Right hindlimb (tissue), 1 donor: ENCODE results near the gene MGME1.

Experiments used
- DNase-seq: peaks from one replicate; pipeline ENCODE4 v3.0.0-alpha.2; 2018

Gene MGME1

GRCh38 chr20:17940224-17940971 is 28.4 kb upstream of the MGME1 start:
- DNase-seq: peak; percentile 35

- DNase-seq: no peak
Measured at GRCh38 chr20:17941087-17941825, 27.6 kb upstream of the MGME1 start.

- no peak for DNase-seq
Measured at GRCh38 chr20:17941826-17942196, 27.0 kb upstream of the MGME1 start.

GRCh38 chr20:17943343-17943742 is 25.5 kb upstream of the MGME1 start:
- DNase-seq: no peak

- DNase-seq: no peak
Measured at GRCh38 chr20:17944854-17945474, 23.9 kb upstream of the MGME1 start.

- DNase-seq: no peak
Measured at GRCh38 chr20:17946040-17946439, 22.8 kb upstream of the MGME1 start.

- no peak for DNase-seq
Measured at GRCh38 chr20:17946572-17947473, 22.0 kb upstream of the MGME1 start.

GRCh38 chr20:17947474-17947815 is 21.4 kb upstream of the MGME1 start:
- no peak for DNase-seq

- no peak for DNase-seq
Measured at GRCh38 chr20:17948442-17948841, 20.4 kb upstream of the MGME1 start.

- no peak for DNase-seq
Measured at GRCh38 chr20:17949899-17950298, 18.9 kb upstream of the MGME1 start.

GRCh38 chr20:17950670-17951069 is 18.1 kb upstream of the MGME1 start:
- no peak for DNase-seq

GRCh38 chr20:17951323-17951722 is 17.5 kb upstream of the MGME1 start:
- DNase-seq: no peak

- no peak for DNase-seq
Measured at GRCh38 chr20:17952692-17953684, 15.8 kb upstream of the MGME1 start.

- DNase-seq: no peak
Measured at GRCh38 chr20:17953935-17954334, 14.9 kb upstream of the MGME1 start.

GRCh38 chr20:17955302-17955701 is 13.5 kb upstream of the MGME1 start:
- no peak for DNase-seq

- DNase-seq: no peak
Measured at GRCh38 chr20:17956099-17956685, 12.6 kb upstream of the MGME1 start.

- no peak for DNase-seq
Measured at GRCh38 chr20:17957505-17958363, 11.1 kb upstream of the MGME1 start.

- DNase-seq: no peak
Measured at GRCh38 chr20:17958373-17959256, 10.2 kb upstream of the MGME1 start.

- no peak for DNase-seq
Measured at GRCh38 chr20:17959257-17959627, 9.6 kb upstream of the MGME1 start.
